HepG2 (cell line): Measurements from ENCODE around the gene LAP3. TPM values are rescaled to one million over a fixed set of nuclear protein-coding genes. Genes with fewer than 3 reads are reported as not detected.

Experiments used
- FLYWCH1 ChIP-seq: sonication (generic); formaldehyde crosslinking; IDR thresholded peaks from 2 replicates; pipeline ENCODE4 v1.8.1; 2023; ENCODE audit warnings: mild to moderate bottlenecking, missing genetic modification reagents
- HNF4A ChIP-seq: sonication (generic); formaldehyde crosslinking; IDR thresholded peaks from 2 replicates; pipeline ENCODE4 v1.4.0; 2020; ENCODE audit warnings: missing genetic modification reagents
- HNRNPK ChIP-seq: fragments of 200-400 bp; formaldehyde crosslinking; IDR thresholded peaks from 2 replicates; pipeline ENCODE4 v1.6.1; 2018; ENCODE audit warnings: low read length, low read depth, moderate library complexity, mild to moderate bottlenecking; ENCODE audit not compliant: poor library complexity, severe bottlenecking
- KDM2A ChIP-seq: sonication (generic); formaldehyde crosslinking; IDR thresholded peaks from 2 replicates; pipeline ENCODE4 v1.4.0; 2020; ENCODE audit warnings: low read depth, missing genetic modification reagents, borderline replicate concordance
- LRRFIP1 ChIP-seq: sonication (generic); formaldehyde crosslinking; conservative IDR thresholded peaks from 2 replicates; pipeline ENCODE4 v1.4.0; 2020; ENCODE audit warnings: missing genetic modification reagents
- MXD4 ChIP-seq: IDR thresholded peaks from 2 replicates; pipeline ENCODE4 v1.6.1; 2016; ENCODE audit warnings: mild to moderate bottlenecking, missing biosample characterization, missing genetic modification reagents
- POLR2AphosphoS5 ChIP-seq: IDR thresholded peaks from 2 replicates; pipeline ENCODE4 v1.6.1; 2012; ENCODE audit warnings: low read depth, low read length
- SUZ12 ChIP-seq: fragments of 150-350 bp; IDR thresholded peaks from 2 replicates; pipeline ENCODE4 v1.6.1; 2014; ENCODE audit warnings: low read depth, low read length
- ZNF276 ChIP-seq: sonication (generic); formaldehyde crosslinking; IDR thresholded peaks from 2 replicates; pipeline ENCODE4 v1.4.0; 2020; ENCODE audit warnings: mild to moderate bottlenecking, low read depth, missing genetic modification reagents
- ZNF350 ChIP-seq: sonication (generic); formaldehyde crosslinking; IDR thresholded peaks from 2 replicates; pipeline ENCODE4 v1.4.0; 2020; ENCODE audit warnings: mild to moderate bottlenecking, low read depth, missing genetic modification reagents, borderline replicate concordance
- ZNF496 ChIP-seq: sonication (generic); formaldehyde crosslinking; IDR thresholded peaks from 2 replicates; pipeline ENCODE4 v1.8.1; 2023; ENCODE audit warnings: mild to moderate bottlenecking, moderate library complexity, missing genetic modification reagents; ENCODE audit not compliant: insufficient replicate concordance
- ZNF784 ChIP-seq: sonication (generic); formaldehyde crosslinking; IDR thresholded peaks from 2 replicates; pipeline ENCODE4 v1.5.1; 2020; ENCODE audit warnings: missing genetic modification reagents, mild to moderate bottlenecking, borderline replicate concordance
- ZNF792 ChIP-seq: IDR thresholded peaks from 2 replicates; pipeline ENCODE4 v1.6.1; 2016
- polyA plus RNA-seq, 8 experiments: library from polyadenylated mRNA; depleted of rRNA in 3 of 8; stranded (reverse) in 7 of 8; unstranded in 1 of 8; fragments of >200 nt; fragmentation: Illumina TruSeq in 4 of 8; extraction: Trizol in 4 of 8; gene quantifications; 2 replicates each; pipeline versions ENCODE4 v1.2.1 to v1.2.3, GENCODE V29; 2011 to 2016; ENCODE audit warnings: low read depth in 4 of 8, missing spikeins in 1 of 8, mixed read lengths in 1 of 8; ENCODE audit not compliant: insufficient read depth in 1 of 8
- total RNA-seq, 5 experiments: library from RNA; depleted of rRNA; stranded (reverse); fragments of >200 nt; fragmentation: Illumina TruSeq; extraction: Trizol; gene quantifications; 2 replicates each; pipeline ENCODE4 v1.2.3, GENCODE V29; 2016; ENCODE audit warnings: low read depth in 1 of 5
- TF ChIP-seq, protein P1 (sequence below): sonication (generic); formaldehyde crosslinking; IDR thresholded peaks from 2 replicates; pipeline ENCODE4 v1.5.0; 2020; ENCODE audit warnings: mild to moderate bottlenecking, missing genetic modification reagents, moderate library complexity
- TF ChIP-seq, protein P2 (sequence below): sonication (generic); formaldehyde crosslinking; IDR thresholded peaks from 2 replicates; pipeline ENCODE4 v1.4.0; 2020; ENCODE audit warnings: missing genetic modification reagents
- TF ChIP-seq, protein P3 (sequence below): sonication (generic); formaldehyde crosslinking; IDR thresholded peaks from 2 replicates; pipeline ENCODE4 v1.4.0; 2020; ENCODE audit warnings: missing genetic modification reagents

LAP3 gene
- total and polyA plus RNA-seq, 2 of the 13 experiments (the other 11 are each of a cell fraction or from before 2014, with no cell fraction given), result 106 to 125 TPM

DNA sequence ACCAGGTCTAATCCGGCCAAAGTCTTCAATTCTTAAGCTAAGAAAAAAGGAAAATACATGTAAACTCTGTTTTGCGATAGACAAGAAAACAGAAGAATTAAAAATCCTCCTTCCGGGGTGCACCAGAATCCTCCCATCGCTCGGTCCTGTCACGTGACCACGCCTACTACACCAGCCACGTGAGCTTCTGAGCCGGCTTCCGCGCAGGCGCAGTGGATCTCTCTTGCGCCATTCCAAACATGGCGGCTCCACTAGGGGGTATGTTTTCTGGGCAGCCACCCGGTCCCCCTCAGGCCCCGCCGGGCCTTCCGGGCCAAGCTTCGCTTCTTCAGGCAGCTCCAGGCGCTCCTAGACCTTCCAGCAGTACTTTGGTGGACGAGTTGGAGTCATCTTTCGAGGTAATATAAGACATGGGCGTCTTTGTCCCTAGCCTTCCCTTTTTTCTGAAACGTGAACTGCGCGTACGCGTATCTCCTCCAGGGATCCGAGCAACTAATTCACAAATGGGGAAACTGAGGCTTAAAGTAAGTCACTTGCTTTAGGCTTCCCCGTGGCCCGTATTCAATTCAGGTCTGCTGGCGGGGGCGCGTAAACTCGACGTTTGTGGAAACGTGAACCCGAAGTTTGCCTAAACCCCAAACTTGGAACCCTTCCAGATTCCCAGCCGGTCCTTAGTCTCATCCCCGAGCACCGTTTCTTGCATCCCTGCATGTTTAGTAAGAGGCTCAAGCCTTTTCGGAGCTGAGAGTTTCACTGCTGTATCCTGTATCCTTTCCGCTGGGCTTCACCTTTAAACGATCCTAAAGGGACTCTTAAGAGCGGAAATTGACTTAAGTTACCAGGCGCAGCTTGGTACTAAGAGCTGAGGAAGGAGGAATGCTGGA lies 37.7 kb downstream of the LAP3 start, which contains the start of gene MED28 (continued):
- no peak for TF ChIP-seq LRRFIP1 (CRISPR knock-in tag)
- TF ChIP-seq ZNF792 (CRISPR knock-in tag), result peak; percentile 58; the same call in 1 of the 2 replicates
- TF ChIP-seq ZNF350 (CRISPR knock-in tag), result peak; percentile 46; the same call in 1 of the 2 replicates
- no peak for TF ChIP-seq HNRNPK
- no peak for TF ChIP-seq ZNF276 (CRISPR knock-in tag)
- TF ChIP-seq ZNF784 (CRISPR knock-in tag), result no peak
- peak; percentile 90 for TF ChIP-seq POLR2AphosphoS5
- TF ChIP-seq, protein P1, sequence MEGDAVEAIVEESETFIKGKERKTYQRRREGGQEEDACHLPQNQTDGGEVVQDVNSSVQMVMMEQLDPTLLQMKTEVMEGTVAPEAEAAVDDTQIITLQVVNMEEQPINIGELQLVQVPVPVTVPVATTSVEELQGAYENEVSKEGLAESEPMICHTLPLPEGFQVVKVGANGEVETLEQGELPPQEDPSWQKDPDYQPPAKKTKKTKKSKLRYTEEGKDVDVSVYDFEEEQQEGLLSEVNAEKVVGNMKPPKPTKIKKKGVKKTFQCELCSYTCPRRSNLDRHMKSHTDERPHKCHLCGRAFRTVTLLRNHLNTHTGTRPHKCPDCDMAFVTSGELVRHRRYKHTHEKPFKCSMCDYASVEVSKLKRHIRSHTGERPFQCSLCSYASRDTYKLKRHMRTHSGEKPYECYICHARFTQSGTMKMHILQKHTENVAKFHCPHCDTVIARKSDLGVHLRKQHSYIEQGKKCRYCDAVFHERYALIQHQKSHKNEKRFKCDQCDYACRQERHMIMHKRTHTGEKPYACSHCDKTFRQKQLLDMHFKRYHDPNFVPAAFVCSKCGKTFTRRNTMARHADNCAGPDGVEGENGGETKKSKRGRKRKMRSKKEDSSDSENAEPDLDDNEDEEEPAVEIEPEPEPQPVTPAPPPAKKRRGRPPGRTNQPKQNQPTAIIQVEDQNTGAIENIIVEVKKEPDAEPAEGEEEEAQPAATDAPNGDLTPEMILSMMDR (CRISPR knock-in tag), result peak; percentile 25
- no peak for TF ChIP-seq SUZ12
- TF ChIP-seq, protein P2, sequence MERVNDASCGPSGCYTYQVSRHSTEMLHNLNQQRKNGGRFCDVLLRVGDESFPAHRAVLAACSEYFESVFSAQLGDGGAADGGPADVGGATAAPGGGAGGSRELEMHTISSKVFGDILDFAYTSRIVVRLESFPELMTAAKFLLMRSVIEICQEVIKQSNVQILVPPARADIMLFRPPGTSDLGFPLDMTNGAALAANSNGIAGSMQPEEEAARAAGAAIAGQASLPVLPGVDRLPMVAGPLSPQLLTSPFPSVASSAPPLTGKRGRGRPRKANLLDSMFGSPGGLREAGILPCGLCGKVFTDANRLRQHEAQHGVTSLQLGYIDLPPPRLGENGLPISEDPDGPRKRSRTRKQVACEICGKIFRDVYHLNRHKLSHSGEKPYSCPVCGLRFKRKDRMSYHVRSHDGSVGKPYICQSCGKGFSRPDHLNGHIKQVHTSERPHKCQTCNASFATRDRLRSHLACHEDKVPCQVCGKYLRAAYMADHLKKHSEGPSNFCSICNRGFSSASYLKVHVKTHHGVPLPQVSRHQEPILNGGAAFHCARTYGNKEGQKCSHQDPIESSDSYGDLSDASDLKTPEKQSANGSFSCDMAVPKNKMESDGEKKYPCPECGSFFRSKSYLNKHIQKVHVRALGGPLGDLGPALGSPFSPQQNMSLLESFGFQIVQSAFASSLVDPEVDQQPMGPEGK (CRISPR knock-in tag), result no peak
- TF ChIP-seq KDM2A, result peak; percentile 85
- TF ChIP-seq HNF4A, result 0 out of 2 replicates have a peak, but pooled peaks have one; percentile 3
- no peak; the same call in 1 of the 2 replicates for TF ChIP-seq MXD4 (CRISPR knock-in tag)
- TF ChIP-seq ZNF496 (CRISPR knock-in tag), result no peak
- TF ChIP-seq, protein P3, sequence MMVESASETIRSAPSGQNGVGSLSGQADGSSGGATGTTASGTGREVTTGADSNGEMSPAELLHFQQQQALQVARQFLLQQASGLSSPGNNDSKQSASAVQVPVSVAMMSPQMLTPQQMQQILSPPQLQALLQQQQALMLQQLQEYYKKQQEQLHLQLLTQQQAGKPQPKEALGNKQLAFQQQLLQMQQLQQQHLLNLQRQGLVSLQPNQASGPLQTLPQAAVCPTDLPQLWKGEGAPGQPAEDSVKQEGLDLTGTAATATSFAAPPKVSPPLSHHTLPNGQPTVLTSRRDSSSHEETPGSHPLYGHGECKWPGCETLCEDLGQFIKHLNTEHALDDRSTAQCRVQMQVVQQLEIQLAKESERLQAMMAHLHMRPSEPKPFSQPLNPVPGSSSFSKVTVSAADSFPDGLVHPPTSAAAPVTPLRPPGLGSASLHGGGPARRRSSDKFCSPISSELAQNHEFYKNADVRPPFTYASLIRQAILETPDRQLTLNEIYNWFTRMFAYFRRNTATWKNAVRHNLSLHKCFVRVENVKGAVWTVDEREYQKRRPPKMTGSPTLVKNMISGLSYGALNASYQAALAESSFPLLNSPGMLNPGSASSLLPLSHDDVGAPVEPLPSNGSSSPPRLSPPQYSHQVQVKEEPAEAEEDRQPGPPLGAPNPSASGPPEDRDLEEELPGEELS (CRISPR knock-in tag), result peak; percentile 17; the same call in 1 of the 2 replicates
- TF ChIP-seq FLYWCH1 (CRISPR knock-in tag), result no peak
